Thyroid gland (tissue), 4 donors: Measurements from ENCODE around the gene ATXN1.

Experiments
- POLR2A ChIP-seq, 2 donors: fragments of 450-650 bp; IDR thresholded peaks; one replicate each; pipeline ENCODE4 v1.6.1; 2017; ENCODE audit warnings: antibody characterized with exemption in 2 of 2, mild to moderate bottlenecking in 2 of 2, moderate library complexity in 1 of 2
- TF ChIP-seq, protein P1 (sequence below), 6 experiments: fragments of 200-600 bp in 3 of 6; fragments of 450-650 bp in 3 of 6; sonication (generic) in 3 of 6; IDR thresholded peaks; one replicate each; pipeline ENCODE4 v1.5.1; 2016 to 2019; ENCODE audit warnings: antibody characterized with exemption in 6 of 6, mild to moderate bottlenecking in 2 of 6, inconsistent platforms in 1 of 6, moderate library complexity in 1 of 6

DNA sequence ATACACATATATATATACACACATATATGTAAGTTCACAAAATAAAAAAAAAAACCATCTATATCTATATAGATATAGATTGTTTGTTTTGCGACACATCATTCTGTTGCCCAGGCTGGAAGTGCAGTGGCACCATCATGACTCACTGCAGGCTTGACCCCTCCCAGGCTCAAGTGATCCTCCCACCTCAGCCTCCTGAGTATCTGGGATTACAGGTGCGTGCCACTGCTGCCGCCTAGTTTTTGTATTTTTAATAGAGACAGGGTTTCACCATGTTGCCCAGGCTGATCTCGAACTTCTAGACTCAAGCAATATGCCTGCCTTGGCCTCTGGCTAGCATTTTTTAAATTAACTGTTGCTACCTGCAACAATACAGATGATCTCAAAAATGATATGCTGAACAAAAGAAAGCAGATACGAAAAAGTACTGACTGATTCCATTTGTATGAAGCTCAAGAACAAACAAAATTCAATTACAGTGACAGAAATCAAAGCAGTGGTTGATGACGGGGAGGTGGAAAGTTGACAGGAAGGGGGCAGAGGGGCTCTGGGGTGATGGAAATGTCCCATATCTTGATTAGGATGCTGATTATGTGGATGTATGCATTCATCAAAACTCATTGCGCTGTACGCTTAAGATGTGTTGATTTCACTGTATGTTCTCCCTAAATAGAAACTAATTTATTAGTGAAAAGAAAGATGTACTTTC, 49.6 kb downstream of the ATXN1 start:
- TF ChIP-seq, protein P1, sequence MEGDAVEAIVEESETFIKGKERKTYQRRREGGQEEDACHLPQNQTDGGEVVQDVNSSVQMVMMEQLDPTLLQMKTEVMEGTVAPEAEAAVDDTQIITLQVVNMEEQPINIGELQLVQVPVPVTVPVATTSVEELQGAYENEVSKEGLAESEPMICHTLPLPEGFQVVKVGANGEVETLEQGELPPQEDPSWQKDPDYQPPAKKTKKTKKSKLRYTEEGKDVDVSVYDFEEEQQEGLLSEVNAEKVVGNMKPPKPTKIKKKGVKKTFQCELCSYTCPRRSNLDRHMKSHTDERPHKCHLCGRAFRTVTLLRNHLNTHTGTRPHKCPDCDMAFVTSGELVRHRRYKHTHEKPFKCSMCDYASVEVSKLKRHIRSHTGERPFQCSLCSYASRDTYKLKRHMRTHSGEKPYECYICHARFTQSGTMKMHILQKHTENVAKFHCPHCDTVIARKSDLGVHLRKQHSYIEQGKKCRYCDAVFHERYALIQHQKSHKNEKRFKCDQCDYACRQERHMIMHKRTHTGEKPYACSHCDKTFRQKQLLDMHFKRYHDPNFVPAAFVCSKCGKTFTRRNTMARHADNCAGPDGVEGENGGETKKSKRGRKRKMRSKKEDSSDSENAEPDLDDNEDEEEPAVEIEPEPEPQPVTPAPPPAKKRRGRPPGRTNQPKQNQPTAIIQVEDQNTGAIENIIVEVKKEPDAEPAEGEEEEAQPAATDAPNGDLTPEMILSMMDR (IDR thresholded peaks at IDR 0.05), result no peak
- no peak for TF ChIP-seq POLR2A (IDR thresholded peaks at IDR 0.05)
